Measurements from ENCODE around the gene IGSF3. TPM values are rescaled to one million over a fixed set of nuclear protein-coding genes. Genes with fewer than 3 reads are reported as not detected.
A peak's percentile ranks its signal among the peaks of the same experiment; 100 is the strongest.

IGSF3 gene
- total and polyA plus RNA-seq, 10 of the 15 experiments (the other 5 are each of a cell fraction or from before 2014, with no cell fraction given): 1.4 to 18.0 (median 9.6) TPM

DNA sequence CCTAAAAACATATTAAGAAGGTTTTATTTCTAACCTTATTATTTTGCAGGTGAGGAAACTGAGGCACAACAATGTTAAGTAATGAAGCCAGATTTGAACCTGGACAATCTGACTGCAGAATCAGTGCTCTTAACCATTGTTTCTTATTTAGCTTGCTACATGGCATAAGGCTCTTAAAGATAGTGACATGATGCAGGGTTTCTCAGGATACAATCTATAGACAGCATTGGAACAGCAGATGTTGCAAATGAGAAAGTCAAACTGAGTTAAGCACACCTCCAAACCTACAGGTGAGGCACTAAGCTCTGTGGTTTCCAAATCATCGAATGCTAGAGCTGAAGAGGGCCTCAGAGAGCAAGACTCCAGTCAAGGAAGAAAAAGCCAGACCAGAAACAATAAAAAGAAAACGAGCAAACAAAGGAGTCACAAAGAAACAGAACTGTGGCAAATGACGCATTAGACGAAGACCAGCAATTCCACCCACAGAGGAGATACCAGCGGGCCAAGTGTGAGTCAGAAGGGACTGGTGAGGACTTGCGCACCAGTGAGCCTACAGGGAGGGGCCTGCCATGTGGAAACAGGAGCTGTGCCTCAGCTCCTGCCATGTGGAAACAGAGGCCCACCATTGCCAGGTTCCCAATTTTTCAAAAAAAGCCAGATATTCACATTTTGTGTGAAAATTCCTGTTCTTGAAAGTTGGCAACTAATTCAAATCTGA, 111.1 kb downstream of the IGSF3 start (continued):
- TF ChIP-seq, protein P1, sequence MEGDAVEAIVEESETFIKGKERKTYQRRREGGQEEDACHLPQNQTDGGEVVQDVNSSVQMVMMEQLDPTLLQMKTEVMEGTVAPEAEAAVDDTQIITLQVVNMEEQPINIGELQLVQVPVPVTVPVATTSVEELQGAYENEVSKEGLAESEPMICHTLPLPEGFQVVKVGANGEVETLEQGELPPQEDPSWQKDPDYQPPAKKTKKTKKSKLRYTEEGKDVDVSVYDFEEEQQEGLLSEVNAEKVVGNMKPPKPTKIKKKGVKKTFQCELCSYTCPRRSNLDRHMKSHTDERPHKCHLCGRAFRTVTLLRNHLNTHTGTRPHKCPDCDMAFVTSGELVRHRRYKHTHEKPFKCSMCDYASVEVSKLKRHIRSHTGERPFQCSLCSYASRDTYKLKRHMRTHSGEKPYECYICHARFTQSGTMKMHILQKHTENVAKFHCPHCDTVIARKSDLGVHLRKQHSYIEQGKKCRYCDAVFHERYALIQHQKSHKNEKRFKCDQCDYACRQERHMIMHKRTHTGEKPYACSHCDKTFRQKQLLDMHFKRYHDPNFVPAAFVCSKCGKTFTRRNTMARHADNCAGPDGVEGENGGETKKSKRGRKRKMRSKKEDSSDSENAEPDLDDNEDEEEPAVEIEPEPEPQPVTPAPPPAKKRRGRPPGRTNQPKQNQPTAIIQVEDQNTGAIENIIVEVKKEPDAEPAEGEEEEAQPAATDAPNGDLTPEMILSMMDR (IDR thresholded peaks at IDR 0.05 in 2 of 3, conservative IDR thresholded peaks at IDR 0.05 in 1 of 3; ENCODE audit: control insufficient read depth in 2 of 3, extremely low read depth in 1 of 3, insufficient read depth in 1 of 3, low read depth in 3 of 3, low read length in 3 of 3): no peak; a peak in 1 of 6 replicates
- TF ChIP-seq, protein P2, sequence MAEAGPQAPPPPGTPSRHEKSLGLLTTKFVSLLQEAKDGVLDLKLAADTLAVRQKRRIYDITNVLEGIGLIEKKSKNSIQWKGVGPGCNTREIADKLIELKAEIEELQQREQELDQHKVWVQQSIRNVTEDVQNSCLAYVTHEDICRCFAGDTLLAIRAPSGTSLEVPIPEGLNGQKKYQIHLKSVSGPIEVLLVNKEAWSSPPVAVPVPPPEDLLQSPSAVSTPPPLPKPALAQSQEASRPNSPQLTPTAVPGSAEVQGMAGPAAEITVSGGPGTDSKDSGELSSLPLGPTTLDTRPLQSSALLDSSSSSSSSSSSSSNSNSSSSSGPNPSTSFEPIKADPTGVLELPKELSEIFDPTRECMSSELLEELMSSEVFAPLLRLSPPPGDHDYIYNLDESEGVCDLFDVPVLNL (IDR thresholded peaks at IDR 0.05; ENCODE audit: low read depth, low read length): no peak
- TF ChIP-seq RBBP5 (conservative IDR thresholded peaks at IDR 0.05): no peak
- TF ChIP-seq SIX5 (IDR thresholded peaks at IDR 0.05; ENCODE audit: low read depth, low read length, severe bottlenecking): no peak
- no peak for TF ChIP-seq SMAD5 (IDR thresholded peaks at IDR 0.05; ENCODE audit: low read depth)
- TF ChIP-seq, protein P3, sequence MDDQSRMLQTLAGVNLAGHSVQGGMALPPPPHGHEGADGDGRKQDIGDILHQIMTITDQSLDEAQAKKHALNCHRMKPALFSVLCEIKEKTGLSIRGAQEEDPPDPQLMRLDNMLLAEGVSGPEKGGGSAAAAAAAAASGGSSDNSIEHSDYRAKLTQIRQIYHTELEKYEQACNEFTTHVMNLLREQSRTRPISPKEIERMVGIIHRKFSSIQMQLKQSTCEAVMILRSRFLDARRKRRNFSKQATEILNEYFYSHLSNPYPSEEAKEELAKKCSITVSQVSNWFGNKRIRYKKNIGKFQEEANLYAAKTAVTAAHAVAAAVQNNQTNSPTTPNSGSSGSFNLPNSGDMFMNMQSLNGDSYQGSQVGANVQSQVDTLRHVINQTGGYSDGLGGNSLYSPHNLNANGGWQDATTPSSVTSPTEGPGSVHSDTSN (IDR thresholded peaks at IDR 0.05; ENCODE audit: insufficient replicate concordance, low read depth, low read length): no peak
- TF ChIP-seq, protein P4, sequence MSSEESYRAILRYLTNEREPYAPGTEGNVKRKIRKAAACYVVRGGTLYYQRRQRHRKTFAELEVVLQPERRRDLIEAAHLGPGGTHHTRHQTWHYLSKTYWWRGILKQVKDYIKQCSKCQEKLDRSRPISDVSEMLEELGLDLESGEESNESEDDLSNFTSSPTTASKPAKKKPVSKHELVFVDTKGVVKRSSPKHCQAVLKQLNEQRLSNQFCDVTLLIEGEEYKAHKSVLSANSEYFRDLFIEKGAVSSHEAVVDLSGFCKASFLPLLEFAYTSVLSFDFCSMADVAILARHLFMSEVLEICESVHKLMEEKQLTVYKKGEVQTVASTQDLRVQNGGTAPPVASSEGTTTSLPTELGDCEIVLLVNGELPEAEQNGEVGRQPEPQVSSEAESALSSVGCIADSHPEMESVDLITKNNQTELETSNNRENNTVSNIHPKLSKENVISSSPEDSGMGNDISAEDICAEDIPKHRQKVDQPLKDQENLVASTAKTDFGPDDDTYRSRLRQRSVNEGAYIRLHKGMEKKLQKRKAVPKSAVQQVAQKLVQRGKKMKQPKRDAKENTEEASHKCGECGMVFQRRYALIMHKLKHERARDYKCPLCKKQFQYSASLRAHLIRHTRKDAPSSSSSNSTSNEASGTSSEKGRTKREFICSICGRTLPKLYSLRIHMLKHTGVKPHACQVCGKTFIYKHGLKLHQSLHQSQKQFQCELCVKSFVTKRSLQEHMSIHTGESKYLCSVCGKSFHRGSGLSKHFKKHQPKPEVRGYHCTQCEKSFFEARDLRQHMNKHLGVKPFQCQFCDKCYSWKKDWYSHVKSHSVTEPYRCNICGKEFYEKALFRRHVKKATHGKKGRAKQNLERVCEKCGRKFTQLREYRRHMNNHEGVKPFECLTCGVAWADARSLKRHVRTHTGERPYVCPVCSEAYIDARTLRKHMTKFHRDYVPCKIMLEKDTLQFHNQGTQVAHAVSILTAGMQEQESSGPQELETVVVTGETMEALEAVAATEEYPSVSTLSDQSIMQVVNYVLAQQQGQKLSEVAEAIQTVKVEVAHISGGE (CRISPR knock-in tag; IDR thresholded peaks at IDR 0.05): no peak
- TF ChIP-seq SIN3A (IDR thresholded peaks at IDR 0.05; ENCODE audit: low read depth, low read length): no peak
- TF ChIP-seq, protein P5, sequence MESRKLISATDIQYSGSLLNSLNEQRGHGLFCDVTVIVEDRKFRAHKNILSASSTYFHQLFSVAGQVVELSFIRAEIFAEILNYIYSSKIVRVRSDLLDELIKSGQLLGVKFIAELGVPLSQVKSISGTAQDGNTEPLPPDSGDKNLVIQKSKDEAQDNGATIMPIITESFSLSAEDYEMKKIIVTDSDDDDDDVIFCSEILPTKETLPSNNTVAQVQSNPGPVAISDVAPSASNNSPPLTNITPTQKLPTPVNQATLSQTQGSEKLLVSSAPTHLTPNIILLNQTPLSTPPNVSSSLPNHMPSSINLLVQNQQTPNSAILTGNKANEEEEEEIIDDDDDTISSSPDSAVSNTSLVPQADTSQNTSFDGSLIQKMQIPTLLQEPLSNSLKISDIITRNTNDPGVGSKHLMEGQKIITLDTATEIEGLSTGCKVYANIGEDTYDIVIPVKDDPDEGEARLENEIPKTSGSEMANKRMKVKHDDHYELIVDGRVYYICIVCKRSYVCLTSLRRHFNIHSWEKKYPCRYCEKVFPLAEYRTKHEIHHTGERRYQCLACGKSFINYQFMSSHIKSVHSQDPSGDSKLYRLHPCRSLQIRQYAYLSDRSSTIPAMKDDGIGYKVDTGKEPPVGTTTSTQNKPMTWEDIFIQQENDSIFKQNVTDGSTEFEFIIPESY (IDR thresholded peaks at IDR 0.05): no peak
- TF ChIP-seq MEF2A (IDR thresholded peaks at IDR 0.05; ENCODE audit: insufficient read depth, low read depth, low read length): 0 out of 2 replicates have a peak, but pooled peaks have one; percentile 44
- TF ChIP-seq ASH2L (IDR thresholded peaks at IDR 0.05; ENCODE audit: borderline replicate concordance, low read depth): no peak
- 0 out of 2 replicates have a peak, but pooled peaks have one; percentile 60 for TF ChIP-seq PML (IDR thresholded peaks at IDR 0.05; ENCODE audit: low read length)
